IMR-90 (cell line): Measurements from ENCODE around the gene TYW5. TPM values are rescaled to one million over a fixed set of nuclear protein-coding genes. Genes with fewer than 3 reads are reported as not detected.

Experiments
- ATAC-seq: fragments of 200-7000 bp; cut with Tn5 transposase; 2 replicates; pipeline ENCODE4 v1.9.1; 2020; ENCODE audit warnings: low read depth, mild to moderate bottlenecking, moderate library complexity
- BruUV-seq: library from RNA; stranded (reverse); fragments of 400-500 nt; replicated peaks from 2 replicates; lab custom pipeline; 2021; lab: Mats Ljungman, UMichigan
- CTCF ChIA-PET: fragments of 300-600 bp; formaldehyde crosslinking; extraction: SDS; loops from one replicate; lab custom pipeline; 2021; ENCODE audit warnings: antibody characterized with exemption; lab: Yijun Ruan, JAX
- POLR2A ChIA-PET: fragments of 300-600 bp; sonication (Branson Sonifier 250); formaldehyde crosslinking; loops from one replicate; lab custom pipeline; 2022; ENCODE audit warnings: antibody characterized with exemption; ENCODE audit not compliant: unreplicated experiment; lab: Charles Lee
- DNase-seq: peaks from one replicate; pipeline ENCODE4 v3.0.0; 2013
- H2AFZ ChIP-seq: replicated peaks from 2 replicates; pipeline ENCODE3; 2013; ENCODE audit warnings: low read length, mild to moderate bottlenecking; ENCODE audit not compliant: poor library complexity
- H2AK5ac ChIP-seq: 2 replicates; pipeline ENCODE4 v1.6.1; 2013; ENCODE audit warnings: low read depth, low read length, inconsistent platforms
- H2AK9ac ChIP-seq: replicated peaks from 2 replicates; pipeline ENCODE3; 2013; ENCODE audit warnings: mild to moderate bottlenecking, low read depth, low read length, moderate library complexity; ENCODE audit not compliant: poor library complexity
- H2BK120ac ChIP-seq: 2 replicates; pipeline ENCODE4 v1.6.1; 2013; ENCODE audit warnings: low read depth, low read length, inconsistent platforms
- H2BK15ac ChIP-seq: 3 replicates; pipeline ENCODE4 v1.6.1; 2013; ENCODE audit warnings: low read depth, low read length, inconsistent platforms
- H2BK20ac ChIP-seq: 2 replicates; pipeline ENCODE4 v1.6.1; 2013; ENCODE audit warnings: low read depth, mild to moderate bottlenecking, inconsistent platforms, low read length, moderate library complexity
- H2BK5ac ChIP-seq: 2 replicates; pipeline ENCODE4 v1.6.1; 2013; ENCODE audit warnings: mild to moderate bottlenecking, low read depth, low read length, inconsistent platforms; ENCODE audit not compliant: poor library complexity, severe bottlenecking
- H3K14ac ChIP-seq: replicated peaks from 2 replicates; pipeline ENCODE4 v1.6.1; 2013; ENCODE audit warnings: low read depth, low read length, inconsistent platforms
- H3K18ac ChIP-seq: 2 replicates; pipeline ENCODE4 v1.6.1; 2013; ENCODE audit warnings: low read depth, low read length, control low read depth
- H3K23ac ChIP-seq: 2 replicates; pipeline ENCODE4 v1.6.1; 2013; ENCODE audit warnings: low read depth, low read length, inconsistent platforms
- H3K27ac ChIP-seq: 2 replicates; pipeline ENCODE4 v1.5.1; 2013; ENCODE audit warnings: mild to moderate bottlenecking, control low read depth, low read length; ENCODE audit not compliant: insufficient read depth
- H3K27me3 ChIP-seq: 2 replicates; pipeline ENCODE4 v1.6.1; 2013; ENCODE audit warnings: low read length; ENCODE audit not compliant: control insufficient read depth, insufficient read depth
- H3K36me3 ChIP-seq: 2 replicates; pipeline ENCODE4 v1.6.1; 2013; ENCODE audit warnings: low read length, mixed read lengths; ENCODE audit not compliant: control insufficient read depth, insufficient read depth
- H3K4ac ChIP-seq: 2 replicates; pipeline ENCODE4 v1.6.1; 2013; ENCODE audit warnings: low read depth, low read length, inconsistent platforms
- H3K4me1 ChIP-seq: 2 replicates; pipeline ENCODE4 v1.6.1; 2013; ENCODE audit warnings: low read length, mixed read lengths; ENCODE audit not compliant: control insufficient read depth, insufficient read depth
- H3K4me2 ChIP-seq: 2 replicates; pipeline ENCODE4 v1.6.1; 2013; ENCODE audit warnings: low read depth, mild to moderate bottlenecking, control low read depth, low read length, moderate library complexity
- H3K4me3 ChIP-seq: 2 replicates; pipeline ENCODE4 v1.5.1; 2013; ENCODE audit warnings: low read depth, mild to moderate bottlenecking, control low read depth, low read length, moderate library complexity; ENCODE audit not compliant: insufficient read depth
- H3K56ac ChIP-seq: 2 replicates; pipeline ENCODE4 v1.6.1; 2013; ENCODE audit warnings: low read length, inconsistent platforms; ENCODE audit not compliant: insufficient read depth; ENCODE audit errors: extremely low read depth
- H3K79me1 ChIP-seq, 2 experiments: 2 replicates each; pipeline ENCODE4 v1.6.1; 2013; ENCODE audit warnings: low read length in 2 of 2, inconsistent platforms in 1 of 2, low read depth in 1 of 2
- H3K9ac ChIP-seq: 2 replicates; pipeline ENCODE4 v1.6.1; 2013; ENCODE audit warnings: low read depth, low read length, control low read depth
- H3K9me1 ChIP-seq: 2 replicates; pipeline ENCODE4 v1.6.1; 2013; ENCODE audit warnings: low read length, inconsistent platforms; ENCODE audit not compliant: insufficient read depth
- H3K9me3 ChIP-seq: 2 replicates; pipeline ENCODE4 v1.6.1; 2013; ENCODE audit warnings: low read length; ENCODE audit not compliant: control insufficient read depth, insufficient read depth
- H4K20me1 ChIP-seq: 2 replicates; pipeline ENCODE4 v1.6.1; 2013; ENCODE audit warnings: low read length, inconsistent platforms; ENCODE audit not compliant: insufficient read depth
- H4K5ac ChIP-seq: 2 replicates; pipeline ENCODE4 v1.6.1; 2013; ENCODE audit warnings: mild to moderate bottlenecking, low read depth, low read length, control low read depth
- H4K8ac ChIP-seq, 2 experiments: 2 replicates each; pipeline ENCODE4 v1.6.1; 2013; ENCODE audit warnings: low read depth in 2 of 2, low read length in 2 of 2, control low read depth in 1 of 2, inconsistent platforms in 1 of 2
- H4K91ac ChIP-seq: 2 replicates; pipeline ENCODE4 v1.6.1; 2013; ENCODE audit warnings: low read depth, low read length, inconsistent platforms; ENCODE audit not compliant: insufficient read depth
- CEBPB ChIP-seq: IDR thresholded peaks from 2 replicates; pipeline ENCODE4 v1.6.1; 2012; ENCODE audit warnings: low read depth, low read length, improper control_type of control experiment
- MAZ ChIP-seq: IDR thresholded peaks from 2 replicates; pipeline ENCODE4 v1.6.1; 2012; ENCODE audit warnings: low read depth, mild to moderate bottlenecking, low read length, improper control_type of control experiment, moderate library complexity, borderline replicate concordance
- MXI1 ChIP-seq: IDR thresholded peaks from 2 replicates; pipeline ENCODE4 v1.6.1; 2012; ENCODE audit warnings: low read depth, mild to moderate bottlenecking, low read length, moderate library complexity, borderline replicate concordance
- POLR2A ChIP-seq: IDR thresholded peaks from 2 replicates; pipeline ENCODE4 v1.6.1; 2012; ENCODE audit warnings: mild to moderate bottlenecking, low read depth, low read length
- RFX5 ChIP-seq: IDR thresholded peaks from 2 replicates; pipeline ENCODE4 v1.8.0; 2012; ENCODE audit warnings: low read depth, mild to moderate bottlenecking, low read length, moderate library complexity
- WGBS, 2 experiments: methylation state at CpG; one replicate each; pipeline versions ENCODE4 v1.1.5 to v1.1.7; 2013; ENCODE audit warnings: missing lambda C conversion rate in 2 of 2; ENCODE audit not compliant: insufficient read length in 1 of 2; ENCODE audit errors: extremely low coverage in 2 of 2; 5-methylcytosine and 5-hydroxymethylcytosine counted together
- dilution Hi-C: fragments of 300-500 bp; cut with HindIII; formaldehyde crosslinking; loops from one replicate; pipeline ENCODE4 v1.14.3; 2018; ENCODE audit warnings: low sequenced_read_pairs; ENCODE audit not compliant: unreplicated experiment
- in situ Hi-C: fragments of 300-500 bp; cut with MboI; formaldehyde crosslinking; loops from 3 replicates; pipeline ENCODE4 v1.14.3; 2019; ENCODE audit warnings: low sequenced_read_pairs, inconsistent platforms, mixed read lengths
- intact Hi-C: fragments of 100-400 bp; cut with micrococcal nuclease; formaldehyde crosslinking; loops from 2 replicates; pipeline ENCODE4 v1.10.0; 2022
- polyA plus RNA-seq, 3 experiments: library from polyadenylated mRNA; depleted of rRNA; stranded (reverse); fragments of >200 nt; gene quantifications; 2 replicates each; pipeline ENCODE4 v1.2.3, GENCODE V29; 2012; ENCODE audit warnings: low replicate concordance in 1 of 3
- total RNA-seq: library from RNA; depleted of rRNA; stranded (reverse); fragments of >200 nt; gene quantifications from 2 replicates; pipeline ENCODE4 v1.2.3, GENCODE V29; 2012

The TYW5 gene
- total and polyA plus RNA-seq, 2 of the 4 experiments (the other 2 are of a cell fraction): 3.8 to 4.0 TPM

DNA sequence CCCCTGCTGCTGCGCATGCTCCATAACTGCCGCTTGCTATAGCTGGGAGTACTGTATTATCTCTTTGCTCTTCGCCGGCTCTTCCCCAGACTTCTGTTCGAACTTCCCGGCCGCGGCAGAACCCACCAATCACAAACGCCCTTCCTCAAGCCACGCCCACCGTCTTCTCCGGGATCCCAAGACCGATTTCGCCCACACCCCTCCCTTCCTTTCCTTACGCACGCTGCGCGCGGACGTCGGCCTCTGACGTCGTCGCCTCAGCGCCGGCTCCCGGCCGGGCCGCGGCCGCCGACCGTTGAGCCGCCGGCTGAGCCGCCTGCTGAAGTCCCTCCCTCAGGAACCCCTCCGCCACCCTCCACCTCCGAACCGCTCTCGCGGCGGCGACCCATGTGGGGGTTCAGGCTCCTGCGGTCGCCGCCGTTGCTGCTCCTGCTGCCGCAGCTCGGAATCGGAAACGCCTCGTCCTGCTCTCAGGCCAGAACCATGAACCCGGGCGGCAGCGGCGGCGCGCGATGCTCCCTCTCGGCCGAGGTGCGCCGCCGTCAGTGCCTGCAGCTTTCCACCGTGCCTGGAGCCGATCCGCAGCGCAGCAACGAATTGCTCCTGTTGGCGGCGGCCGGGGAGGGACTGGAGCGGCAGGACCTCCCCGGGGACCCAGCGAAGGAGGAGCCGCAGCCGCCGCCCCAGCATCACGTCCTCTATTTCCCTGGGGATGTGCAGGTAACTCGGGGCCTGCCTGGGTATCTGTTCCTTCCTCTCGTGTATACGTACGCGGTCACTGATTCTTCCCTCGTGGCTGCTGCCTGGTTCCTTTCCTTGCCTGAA, 44.0 kb downstream of the TYW5 start, which contains the start of gene C2orf69:
Gene C2orf69 (plus strand): TSS at position 242 of the 825 bp plus-strand sequence. CDS start 146 bp downstream, at position 388.
- H3K27ac ChIP-seq: peak within 1 kb of the TSS; percentile 90
- TF ChIP-seq CEBPB (no peak), MXI1 (peak; percentile 52), RFX5 (no peak), MAZ (peak; percentile 52; the same call in 1 of the 2 replicates), POLR2A (peak; percentile 85)
- peak within 1 kb of the TSS; percentile 85 for H3K4ac ChIP-seq
- ATAC-seq (peak; percentile 96), DNase-seq (peak; percentile 98)
- no peaks in the 10 kb centered on the region for H3K9me3 ChIP-seq
- H3K9ac ChIP-seq: peak within 1 kb of the TSS; percentile 87
- peak within 1 kb of the TSS; percentile 91 for H3K14ac ChIP-seq
- H3K18ac ChIP-seq: no peak within 1 kb of the TSS; the same call in 1 of the 2 replicates
- ChIA-PET CTCF (no interaction called here), POLR2A (no interaction called here)
- H4K91ac ChIP-seq: peak within 1 kb of the TSS; percentile 66; the same call in 1 of the 2 replicates
- peak within 1 kb of the TSS; percentile 80 for H3K4me3 ChIP-seq
- no peak within 1 kb of the TSS for H2BK20ac ChIP-seq
- no peak within 1 kb of the TSS for H2BK15ac ChIP-seq
- H3K9me1 ChIP-seq: no peaks in the 10 kb centered on the region
- H3K36me3 ChIP-seq: peaks cover 3% of the 10 kb centered on the region
- peak within 1 kb of the TSS; percentile 63; the same call in 1 of the 2 replicates for H2BK120ac ChIP-seq
- peak within 1 kb of the TSS; percentile 87 for H3K23ac ChIP-seq
- peak within 1 kb of the TSS; percentile 77 for H3K56ac ChIP-seq
- H4K5ac ChIP-seq: peak within 1 kb of the TSS; percentile 30; the same call in 1 of the 2 replicates
- H2AK5ac ChIP-seq: peak within 1 kb of the TSS; percentile 61
- peak within 1 kb of the TSS; percentile 85 for H2BK5ac ChIP-seq
- intact Hi-C loops: no loop called here
- peaks cover 15% of the 10 kb centered on the region; the same call in 1 of the 2 replicates for H4K20me1 ChIP-seq
- no TSS peak for BruUV-seq
- no peaks in the 10 kb centered on the region for H3K4me1 ChIP-seq
- dilution Hi-C loops: no loop called here
- 0% methylated on average over 44 of the region's 85 CpGs; no CpG with 5 or more reads in 1 of the 2 experiments for WGBS, 2 experiments
- peak within 1 kb of the TSS; percentile 70 for H2AK9ac ChIP-seq
- peak within 1 kb of the TSS; percentile 99 for H2AFZ ChIP-seq
- in situ Hi-C loops: no loop called here
- no peaks in the 10 kb centered on the region for H3K27me3 ChIP-seq
- H3K4me2 ChIP-seq: peak within 1 kb of the TSS; percentile 76
- peaks cover 5 to 14% of the 10 kb centered on the region in 2 experiments; a peak in 3 of 4 replicates for H3K79me1 ChIP-seq
- H4K8ac ChIP-seq: peak within 1 kb of the TSS; percentile 71 to 87
